ENCODE results near the gene HNRNPAB. TPM values are rescaled to one million over a fixed set of nuclear protein-coding genes. Genes with fewer than 3 reads are reported as not detected.
"Not testable (repeated sequence)": the region's sequence is repeated elsewhere in the genome, so short reads cannot be mapped to it uniquely, and the experiment has no call there.

HNRNPAB gene
- total RNA-seq, 1 donor from 2014 or later, result 57.2 TPM

GRCh38 chr5:178212241-178213002 lies 8.1 kb downstream of the HNRNPAB start:
- DNase-seq, result no peak

- no peak for DNase-seq
Observed at GRCh38 chr5:178213003-178213461, 8.7 kb downstream of the HNRNPAB start.

GRCh38 chr5:178213748-178214151 lies 9.4 kb downstream of the HNRNPAB start:
- DNase-seq, result no peak

GRCh38 chr5:178214160-178214803 lies 9.9 kb downstream of the HNRNPAB start:
- DNase-seq, result no peak

GRCh38 chr5:178215280-178216002 lies 11.1 kb downstream of the HNRNPAB start:
- no peak for DNase-seq

- no peak for DNase-seq
Observed at GRCh38 chr5:178216088-178216534, 11.8 kb downstream of the HNRNPAB start.

GRCh38 chr5:178216779-178217178 lies 12.4 kb downstream of the HNRNPAB start:
- no peak for DNase-seq

- no peak for DNase-seq
Observed at GRCh38 chr5:178218237-178218776, 14.0 kb downstream of the HNRNPAB start.

GRCh38 chr5:178218827-178219226 lies 14.5 kb downstream of the HNRNPAB start:
- DNase-seq, result no peak

GRCh38 chr5:178221282-178221681 lies 16.9 kb downstream of the HNRNPAB start:
- DNase-seq, result no peak

GRCh38 chr5:178221853-178222252 lies 17.5 kb downstream of the HNRNPAB start:
- DNase-seq, result peak; percentile 50

- no peak for DNase-seq
Observed at GRCh38 chr5:178222292-178222691, 18.0 kb downstream of the HNRNPAB start.

- no peak for DNase-seq
Observed at GRCh38 chr5:178223196-178223773, 19.0 kb downstream of the HNRNPAB start.

- no peak for DNase-seq
Observed at GRCh38 chr5:178223828-178224335, 19.5 kb downstream of the HNRNPAB start.

- no peak for DNase-seq
Observed at GRCh38 chr5:178224403-178224802, 20.1 kb downstream of the HNRNPAB start.

- no peak for DNase-seq
Observed at GRCh38 chr5:178225174-178225573, 20.8 kb downstream of the HNRNPAB start.

- no peak for DNase-seq
Observed at GRCh38 chr5:178227138-178227659, 22.9 kb downstream of the HNRNPAB start.

- no peak for DNase-seq
Observed at GRCh38 chr5:178227929-178228328, 23.6 kb downstream of the HNRNPAB start.

- no peak for DNase-seq
Observed at GRCh38 chr5:178228609-178229008, 24.3 kb downstream of the HNRNPAB start.

GRCh38 chr5:178229111-178229510 lies 24.8 kb downstream of the HNRNPAB start:
- not testable (repeated sequence) for DNase-seq

GRCh38 chr5:178229861-178230260 lies 25.5 kb downstream of the HNRNPAB start:
- DNase-seq, result no peak
